Endometrial microvascular endothelial cells (primary cell): ENCODE results near the gene CXCL10. TPM values are rescaled to one million over a fixed set of nuclear protein-coding genes. Genes with fewer than 3 reads are reported as not detected.
"Not testable (repeated sequence)": the region's sequence is repeated elsewhere in the genome, so short reads cannot be mapped to it uniquely, and the experiment has no call there.

Source experiments
- in situ Hi-C: cut with HindIII; loops from 2 replicates; pipeline ENCODE4 v1.10.0; 2017; ENCODE audit warnings: low sequenced_read_pairs, low pct_unique_long_range_greater_than_20kb; ENCODE audit errors: inconsistent ontology term
- total RNA-seq: library from RNA; depleted of rRNA; stranded (reverse); fragments of >200 nt; gene quantifications from one replicate; pipeline ENCODE4 v1.2.3, GENCODE V29; 2015; ENCODE audit errors: inconsistent ontology term

CXCL10 gene
- total RNA-seq, 1 donor from 2014 or later: 2.2 TPM

- in situ Hi-C loops: not testable (repeated sequence)
Measured at GRCh38 chr4:75998525-75999147, 24.7 kb downstream of the CXCL10 start.

GRCh38 chr4:75997946-75998345 lies 25.4 kb downstream of the CXCL10 start:
- in situ Hi-C loops: no loop called here

- in situ Hi-C loops: no loop called here
Measured at GRCh38 chr4:75997081-75997480, 26.2 kb downstream of the CXCL10 start.

- in situ Hi-C loops: no loop called here
Measured at GRCh38 chr4:75995727-75996126, 27.6 kb downstream of the CXCL10 start.

- in situ Hi-C loops: no loop called here
Measured at GRCh38 chr4:75992462-75992861, 30.8 kb downstream of the CXCL10 start.

GRCh38 chr4:75989846-75990528 lies 33.3 kb downstream of the CXCL10 start:
- in situ Hi-C loops: no loop called here

GRCh38 chr4:75985116-75985515 lies 38.2 kb downstream of the CXCL10 start:
- in situ Hi-C loops: no loop called here

- in situ Hi-C loops: no loop called here
Measured at GRCh38 chr4:75980576-75980975, 42.7 kb downstream of the CXCL10 start.

- in situ Hi-C loops: no loop called here
Measured at GRCh38 chr4:75976177-75976576, 47.1 kb downstream of the CXCL10 start.

GRCh38 chr4:75973766-75974165 lies 49.5 kb downstream of the CXCL10 start:
- in situ Hi-C loops: no loop called here

Other genes with a start within 250 kb of the CXCL10 start
- gene PPEF2, start 121.0 kb downstream of the CXCL10 start, total RNA-seq: not detected
- gene NAAA, start 82.5 kb downstream of the CXCL10 start, total RNA-seq: 122 TPM
- 26.7 TPM for gene SDAD1, start 32.6 kb downstream of the CXCL10 start, total RNA-seq
- gene CXCL9, start 16.0 kb downstream of the CXCL10 start, total RNA-seq: not detected
- gene CXCL11, start 12.6 kb upstream of the CXCL10 start, total RNA-seq: 1.3 TPM
- not detected for gene ART3, start 51.2 kb upstream of the CXCL10 start, total RNA-seq
- 51.9 TPM for gene NUP54, start 124.9 kb upstream of the CXCL10 start, total RNA-seq
- 132 TPM for gene SCARB2, start 190.3 kb upstream of the CXCL10 start, total RNA-seq
- not detected for gene FAM47E, start 228.2 kb upstream of the CXCL10 start, total RNA-seq